Caco-2 (cell line): Measurements from ENCODE around the gene OR13J1. TPM values are rescaled to one million over a fixed set of nuclear protein-coding genes. Genes with fewer than 3 reads are reported as not detected.

Experiments
- BruUV-seq: library from RNA; stranded (reverse); fragments of 400-500 nt; replicated peaks from 2 replicates; lab custom pipeline; 2021; lab: Mats Ljungman, UMichigan
- CTCF ChIA-PET: fragments of 300-600 bp; sonication (Branson Sonifier 250); formaldehyde crosslinking; loops from one replicate; lab custom pipeline; 2022; ENCODE audit warnings: antibody characterized with exemption; lab: Charles Lee
- POLR2A ChIA-PET: fragments of 300-600 bp; sonication (Branson Sonifier 250); formaldehyde crosslinking; loops from one replicate; lab custom pipeline; 2022; ENCODE audit warnings: antibody characterized with exemption; lab: Charles Lee
- DNase-seq, 2 experiments: peaks; one replicate each; pipeline versions ENCODE4 v3.0.0 to v3.0.0-alpha.2; 2020 to 2022
- H3K27me3 ChIP-seq: replicated peaks from 2 replicates; pipeline ENCODE4 v1.6.0; 2011; ENCODE audit warnings: low read length; ENCODE audit not compliant: control insufficient read depth, insufficient read depth
- H3K36me3 ChIP-seq: 2 replicates; pipeline ENCODE4 v1.5.1; 2011; ENCODE audit warnings: low read length; ENCODE audit not compliant: control insufficient read depth, insufficient read depth
- H3K4me1 ChIP-seq: fragments of 250-450 bp; sonication (Bioruptor Pico); 2 replicates; pipeline ENCODE4 v1.5.1; 2020; ENCODE audit warnings: mild to moderate bottlenecking
- H3K4me3 ChIP-seq: 2 replicates; pipeline ENCODE4 v1.5.1; 2011; ENCODE audit warnings: low read depth, mild to moderate bottlenecking, control low read depth, low read length
- H3K9me3 ChIP-seq: fragments of 250-450 bp; sonication (Bioruptor Pico); 2 replicates; pipeline ENCODE4 v1.5.1; 2020; ENCODE audit warnings: mild to moderate bottlenecking, moderate library complexity
- H3K27ac Mint-ChIP-seq: one replicate; pipeline ENCODE4 v1.8.0; 2022; ENCODE audit warnings: mixed read lengths; ENCODE audit not compliant: unreplicated experiment
- H3K27me3 Mint-ChIP-seq: one replicate; pipeline ENCODE4 v1.8.0; 2022; ENCODE audit warnings: mixed read lengths; ENCODE audit not compliant: insufficient read depth, unreplicated experiment
- H3K36me3 Mint-ChIP-seq: one replicate; pipeline ENCODE4 v1.8.0; 2022; ENCODE audit warnings: mild to moderate bottlenecking, mixed read lengths; ENCODE audit not compliant: insufficient read depth, unreplicated experiment
- H3K4me1 Mint-ChIP-seq: one replicate; pipeline ENCODE4 v1.8.0; 2022; ENCODE audit warnings: low read depth, mixed read lengths; ENCODE audit not compliant: unreplicated experiment
- H3K4me3 Mint-ChIP-seq: one replicate; pipeline ENCODE4 v1.8.0; 2022; ENCODE audit warnings: mild to moderate bottlenecking, moderate library complexity, mixed read lengths; ENCODE audit not compliant: unreplicated experiment
- H3K9me3 Mint-ChIP-seq: one replicate; pipeline ENCODE4 v1.8.0; 2022; ENCODE audit warnings: mixed read lengths; ENCODE audit not compliant: unreplicated experiment
- CTCF ChIP-seq, 2 experiments: fragments of 200-600 bp in 1 of 2; IDR thresholded peaks; 1 replicate in 1 of 2; 2 replicates in 1 of 2; pipeline versions ENCODE4 v1.5.1 to v1.8.0; 2011 to 2022; ENCODE audit warnings: antibody characterized with exemption in 1 of 2, control low read depth in 1 of 2, inconsistent platforms in 1 of 2, low read depth in 1 of 2, low read length in 1 of 2, mild to moderate bottlenecking in 1 of 2, moderate library complexity in 1 of 2; ENCODE audit not compliant: insufficient read depth in 1 of 2, severe bottlenecking in 1 of 2, unreplicated experiment in 1 of 2
- intact Hi-C: fragments of 100-400 bp; cut with micrococcal nuclease; formaldehyde crosslinking; loops from one replicate; pipeline ENCODE4 v1.10.0; 2022; ENCODE audit not compliant: unreplicated experiment
- total RNA-seq: library from RNA; stranded (reverse); gene quantifications from 2 replicates; pipeline ENCODE4 v1.2.3, GENCODE V29; 2022

OR13J1 gene
- total RNA-seq, 1 experiment from 2014 or later = not detected

- H3K36me3 ChIP-seq = no peaks in the 10 kb centered on the region
- intact Hi-C loops = loop anchor here (1.0 kb wide), 1 partner anchor 14 kb away; the partner anchor contains the start of gene HINT2
- no peak for TF ChIP-seq CTCF (IDR thresholded peaks at IDR 0.05; ENCODE audit: insufficient read depth in 1 of 2, low read depth in 1 of 2, low read length in 1 of 2, severe bottlenecking in 1 of 2, unreplicated experiment in 1 of 2)
- H3K9me3 Mint-ChIP-seq = no peaks in the 10 kb centered on the region
- peaks cover 13% of the 10 kb centered on the region for H3K4me1 Mint-ChIP-seq
- H3K36me3 Mint-ChIP-seq = peaks cover 4% of the 10 kb centered on the region
- H3K27me3 ChIP-seq = no peaks in the 10 kb centered on the region
- BruUV-seq = no TSS peak
- peak overlapping the region; percentile 48 for H3K4me3 ChIP-seq
- ChIA-PET CTCF (interaction anchor here (0.5 to 1.6 kb wide), 3 partner anchors 16 to 53 kb away, joined by 5 to 10 read pairs (median 8); partner anchors contain the start of gene HINT2), POLR2A (no interaction called here)
- H3K27me3 Mint-ChIP-seq = no peaks in the 10 kb centered on the region
- peaks cover 4% of the 10 kb centered on the region; the same call in 1 of the 2 replicates for H3K4me1 ChIP-seq
- H3K27ac Mint-ChIP-seq = peak overlapping the region; percentile 88
- no peak for DNase-seq
- H3K9me3 ChIP-seq = no peaks in the 10 kb centered on the region
- peak overlapping the region; percentile 88 for H3K4me3 Mint-ChIP-seq
Observed at GRCh38 chr9:35829764-35830096, 40.5 kb downstream of the OR13J1 start.

GRCh38 chr9:35829084-35829763 lies 41.0 kb downstream of the OR13J1 start, which contains the start of gene TMEM8B:
TMEM8B (plus strand) TSS chr9:35829228; CDS start chr9:35829448, 220 bp downstream.
- H3K4me1 ChIP-seq = peaks cover 4% of the 10 kb centered on the region; the same call in 1 of the 2 replicates
- H3K27me3 ChIP-seq = no peaks in the 10 kb centered on the region
- BruUV-seq = no TSS peak
- ChIA-PET POLR2A (interaction anchor here (1.0 kb wide), 1 partner anchor 15 kb away, joined by 4 read pairs; the partner anchor contains the start of gene HINT2), CTCF (interaction anchor here (0.5 to 1.6 kb wide), 5 partner anchors 15 to 779 kb away, joined by 3 to 10 read pairs (median 8); partner anchors contain the start of gene HINT2)
- H3K4me3 Mint-ChIP-seq = peak within 1 kb of the TSS; percentile 88
- TF ChIP-seq CTCF (IDR thresholded peaks at IDR 0.05; ENCODE audit: insufficient read depth in 1 of 2, low read depth in 1 of 2, low read length in 1 of 2, severe bottlenecking in 1 of 2, unreplicated experiment in 1 of 2) = no peak
- H3K9me3 ChIP-seq = no peaks in the 10 kb centered on the region
- H3K36me3 Mint-ChIP-seq = peaks cover 4% of the 10 kb centered on the region
- H3K36me3 ChIP-seq = no peaks in the 10 kb centered on the region
- H3K27ac Mint-ChIP-seq = peak within 1 kb of the TSS; percentile 88
- intact Hi-C loops = loop anchor here (1.0 kb wide), 1 partner anchor 14 kb away; the partner anchor contains the start of gene HINT2
- peak; percentile 94 to 95 for DNase-seq
- H3K4me1 Mint-ChIP-seq = peaks cover 8% of the 10 kb centered on the region
- peak within 1 kb of the TSS; percentile 48 for H3K4me3 ChIP-seq
- no peaks in the 10 kb centered on the region for H3K9me3 Mint-ChIP-seq
- no peaks in the 10 kb centered on the region for H3K27me3 Mint-ChIP-seq

- BruUV-seq = no TSS peak
- Histone ChIP-seq H3K36me3 (no peaks in the 10 kb centered on the region), H3K4me1 (peaks cover 4% of the 10 kb centered on the region; the same call in 1 of the 2 replicates), H3K27me3 (no peaks in the 10 kb centered on the region), H3K9me3 (no peaks in the 10 kb centered on the region), H3K4me3 (peak within 1 kb of the TSS; percentile 48)
- ChIA-PET CTCF (interaction anchor here (0.5 to 1.6 kb wide), 5 partner anchors 15 to 779 kb away, joined by 3 to 10 read pairs (median 8); partner anchors contain the start of gene HINT2), POLR2A (interaction anchor here (1.0 kb wide), 1 partner anchor 14 kb away, joined by 4 read pairs; the partner anchor contains the start of gene HINT2)
- Mint-ChIP-seq H3K4me3 (peak within 1 kb of the TSS; percentile 88), H3K9me3 (no peaks in the 10 kb centered on the region), H3K27ac (peak within 1 kb of the TSS; percentile 88), H3K36me3 (peaks cover 4% of the 10 kb centered on the region), H3K27me3 (no peaks in the 10 kb centered on the region), H3K4me1 (peaks cover 8% of the 10 kb centered on the region)
- intact Hi-C loops = loop anchor here (1.0 kb wide), 1 partner anchor 13 kb away; the partner anchor contains the start of gene HINT2
- DNase-seq = no peak
- TF ChIP-seq CTCF (IDR thresholded peaks at IDR 0.05; ENCODE audit: insufficient read depth in 1 of 2, low read depth in 1 of 2, low read length in 1 of 2, severe bottlenecking in 1 of 2, unreplicated experiment in 1 of 2) = no peak
Observed at GRCh38 chr9:35828716-35829083, 41.5 kb downstream of the OR13J1 start, which contains the start of gene FAM221B. FAM221B (minus strand) TSS chr9:35828732; CDS start chr9:35826161, 2,571 bp downstream.
